Measurements from ENCODE around the gene MARK1. TPM values are rescaled to one million over a fixed set of nuclear protein-coding genes. Genes with fewer than 3 reads are reported as not detected.

Gene MARK1
- total RNA-seq, 4 donors from 2014 or later = 1.3 to 2.7 (median 1.9) TPM

- Histone ChIP-seq H3K9me3 (no peaks in the 10 kb centered on the region), H3K4me1 (no peaks in the 10 kb centered on the region), H3K36me3 (no peaks in the 10 kb centered on the region), H3K4me3 (no peak overlapping the region), H3K27me3 (no peaks in the 10 kb centered on the region), H3K27ac (no peak overlapping the region)
- intact Hi-C loops (cut with DNase I; ENCODE audit: low total_unique reads) (no loop called here), in situ Hi-C loops (cut with MboI; ENCODE audit: low sequenced_read_pairs in 4 of 4) (no loop called here)
- TF ChIP-seq POLR2A (IDR thresholded peaks at IDR 0.05) = no peak
- no peak for TF ChIP-seq CTCF (IDR thresholded peaks at IDR 0.05 in 4 of 5, conservative IDR thresholded peaks at IDR 0.05 in 1 of 5)
- ATAC-seq = no peak
- no peak for DNase-seq
Measured at GRCh38 chr1:220711056-220711809, 183.3 kb downstream of the MARK1 start.

Other genes starting within 250 kb of the MARK1 start
- gene C1orf115, start 162.2 kb downstream of the MARK1 start, total RNA-seq = 1 to 10 TPM; 2.2 to 6.7 (median 4.6) TPM
- 10 to 100 TPM in 1 of 4 donors, 1 to 10 TPM in 3; 5.8 to 12.0 (median 7.3) TPM for gene MTARC2, start 220.2 kb downstream of the MARK1 start, total RNA-seq